ENCODE results near the gene STX4.
A peak's percentile ranks its signal among the peaks of the same experiment; 100 is the strongest.

The STX4 gene

DNA sequence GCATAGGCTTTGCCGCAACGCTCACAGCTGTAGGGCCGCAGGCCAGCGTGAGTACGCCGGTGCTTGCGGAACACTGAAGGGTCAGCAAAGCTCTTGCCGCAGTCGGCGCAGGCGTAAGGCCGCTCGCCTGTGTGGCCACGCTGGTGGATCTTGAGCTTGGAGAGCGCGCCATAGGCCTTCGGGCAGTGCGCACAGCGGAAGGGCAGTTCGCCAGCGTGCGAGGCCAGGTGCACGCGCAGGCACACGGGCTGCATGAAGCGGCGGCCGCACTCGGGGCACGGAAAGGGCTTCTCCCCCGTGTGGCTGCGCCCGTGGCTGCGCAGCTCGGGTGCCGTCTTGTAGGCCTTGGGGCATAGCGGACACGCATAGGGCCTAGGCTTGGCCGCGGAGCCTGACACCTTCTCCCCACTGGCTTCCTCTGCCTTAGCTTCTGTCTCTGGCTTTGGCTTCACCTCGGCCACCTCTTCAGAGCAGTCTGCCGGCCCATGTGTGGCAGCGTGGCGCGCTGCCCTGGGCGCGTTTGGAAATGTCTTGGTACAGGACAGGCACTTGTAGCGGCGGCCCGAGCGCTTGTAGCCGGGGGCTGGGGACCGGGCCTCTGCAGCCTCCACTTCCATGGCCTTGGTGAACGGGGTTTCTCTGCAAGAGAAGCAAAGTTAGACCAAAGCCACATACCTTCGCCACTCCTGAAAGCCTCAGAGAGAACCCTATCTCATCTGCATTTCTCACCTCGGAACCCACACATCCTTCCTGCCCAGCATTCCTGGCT lies 30.7 kb downstream of the STX4 start:
- DNase-seq (ENCODE audit: low read depth in 1 of 2, low spot score in 1 of 2) = no peak

DNA sequence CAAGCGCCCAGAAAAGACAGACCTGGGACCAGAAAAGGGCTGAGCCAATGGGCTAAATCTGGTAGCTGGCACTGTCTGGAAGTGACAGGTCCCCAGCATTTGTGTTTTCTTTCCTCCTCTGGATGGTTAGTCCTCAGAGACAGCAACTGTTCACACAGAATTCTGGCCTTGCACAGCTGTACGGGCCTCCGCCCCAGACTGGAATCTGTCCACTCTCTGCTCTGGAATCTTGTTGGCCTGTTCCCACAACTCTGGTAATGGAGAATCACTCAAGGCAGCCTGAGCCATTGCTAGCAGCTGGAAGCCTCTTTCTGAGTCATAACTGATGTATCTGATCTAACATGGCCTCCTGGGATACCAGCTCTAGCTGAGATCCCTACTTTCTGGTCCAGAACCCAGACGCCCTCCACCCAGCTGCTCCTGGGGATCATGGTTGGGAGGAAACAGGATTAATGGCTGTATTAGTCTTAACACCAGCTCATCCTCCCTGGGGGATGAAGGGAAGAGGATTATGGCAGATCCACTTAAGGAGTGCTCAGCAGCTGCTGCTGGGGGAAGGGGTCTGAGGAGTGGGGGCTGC lies 31.6 kb downstream of the STX4 start:
- DNase-seq (ENCODE audit: low read depth in 1 of 2, low spot score in 1 of 2) = no peak

DNA sequence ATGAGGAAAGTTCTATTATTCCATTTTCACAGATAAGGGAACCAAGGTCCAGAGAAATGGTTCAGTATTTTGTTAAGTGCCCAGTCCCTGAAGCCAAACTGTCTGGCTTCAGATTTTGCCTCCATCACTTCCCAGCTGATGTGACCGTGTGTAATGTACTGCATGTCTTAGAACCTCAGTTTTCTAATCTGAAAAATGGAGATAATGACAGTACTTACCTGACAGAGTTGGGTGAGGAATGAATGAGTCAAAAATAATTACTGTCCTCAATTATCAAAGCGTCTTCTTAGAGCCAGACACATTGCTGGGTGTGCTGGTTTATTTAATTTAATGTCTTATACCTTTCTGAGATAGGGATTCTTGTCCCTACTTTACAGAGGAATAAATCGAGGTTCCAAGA lies 34.0 kb downstream of the STX4 start:
- no peak for DNase-seq (ENCODE audit: low read depth in 1 of 2, low spot score in 1 of 2)

DNA sequence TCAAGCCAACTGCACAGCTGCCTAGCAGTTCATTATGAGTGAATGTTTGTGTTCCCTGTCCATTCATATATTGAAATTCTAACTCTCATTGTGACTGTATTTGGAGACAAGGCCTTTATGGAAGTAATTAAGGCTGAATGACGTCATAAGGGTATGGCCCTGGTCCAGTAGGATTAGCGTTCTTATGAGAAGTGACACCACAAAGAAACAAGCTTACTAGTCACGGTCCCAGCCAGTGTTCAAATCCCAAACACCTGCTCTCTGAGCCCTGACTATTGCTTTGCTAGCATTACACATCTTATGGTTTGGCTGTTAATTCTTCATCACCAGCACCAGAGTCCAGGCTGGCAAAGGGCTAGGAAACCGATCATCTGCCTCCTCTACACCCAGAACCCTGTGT lies 38.5 kb downstream of the STX4 start:
- no peak for DNase-seq (ENCODE audit: low read depth in 1 of 2, low spot score in 1 of 2)

DNA sequence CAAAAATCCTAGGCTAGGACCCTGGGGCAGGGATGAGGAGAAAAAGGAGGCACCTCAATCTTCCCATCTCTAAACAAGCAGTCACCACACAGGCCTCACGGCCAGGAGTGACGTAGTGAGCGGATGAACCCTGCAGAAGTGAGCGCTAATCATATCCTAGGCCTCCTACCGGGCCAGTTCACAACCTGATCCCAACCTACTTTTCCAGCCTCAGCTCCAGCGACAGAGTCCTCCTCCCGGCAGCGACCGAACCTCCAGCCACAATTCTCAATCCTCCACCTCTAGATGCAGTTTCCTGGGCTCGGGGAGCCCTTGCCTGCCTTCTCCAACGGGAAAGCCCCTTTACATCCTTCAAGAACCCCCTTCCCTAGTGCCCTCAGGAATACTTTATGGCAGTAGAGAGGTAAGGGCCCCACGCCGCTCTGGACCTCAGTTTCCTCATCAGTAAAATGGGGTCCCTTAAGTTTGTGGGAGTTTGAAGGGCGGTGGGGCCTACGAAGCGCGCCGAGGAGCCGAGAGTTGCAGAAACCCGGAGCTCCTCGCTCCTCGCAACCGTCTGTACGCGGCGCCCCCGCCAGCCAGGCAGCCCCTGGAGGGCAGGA lies 39.3 kb downstream of the STX4 start:
- peak in 1 of 2 donors; percentile 14 for DNase-seq (ENCODE audit: low read depth in 1 of 2, low spot score in 1 of 2)

DNA sequence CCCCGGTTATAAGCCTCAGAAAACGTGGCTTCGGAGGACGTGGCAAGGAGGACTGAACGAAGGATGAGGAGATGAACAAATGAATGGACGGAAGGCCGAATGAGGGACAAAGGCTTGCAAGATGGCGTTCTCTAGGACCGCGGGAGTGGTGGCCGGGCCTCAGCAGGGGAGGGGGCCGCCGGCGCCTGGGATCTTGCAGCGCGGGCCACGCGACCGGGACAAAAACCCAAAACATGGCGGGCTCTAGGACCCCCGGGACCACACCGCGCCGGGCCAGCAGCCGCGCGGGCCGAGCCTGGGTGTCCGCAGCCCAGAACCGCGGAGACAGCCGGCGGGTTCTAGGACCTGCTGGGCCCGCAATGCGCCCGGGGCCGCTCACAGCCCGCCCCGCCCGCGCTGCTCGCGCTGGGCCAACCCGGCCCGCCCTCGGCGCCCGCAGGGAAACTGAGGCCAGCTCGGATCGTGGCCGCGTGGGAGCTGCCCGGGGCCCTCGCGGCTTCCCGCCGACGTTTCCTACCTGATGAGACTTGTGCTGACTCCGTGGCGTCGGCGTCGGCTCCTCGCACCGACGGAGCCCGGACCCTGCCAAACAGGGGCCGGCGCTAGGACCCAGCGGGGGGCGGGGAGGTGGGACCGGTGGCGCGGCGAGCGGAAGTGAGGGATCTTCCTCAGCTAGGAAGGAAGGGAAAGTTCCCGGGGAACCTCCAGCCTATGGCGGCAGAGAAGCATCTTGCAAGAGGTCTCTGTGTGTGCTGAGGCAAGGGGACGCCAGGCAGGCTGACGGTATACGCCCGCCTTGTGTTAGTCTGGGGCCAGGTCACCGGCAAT lies 40.0 kb downstream of the STX4 start:
- peak; percentile 71 to 84 for DNase-seq (ENCODE audit: low read depth in 1 of 2, low spot score in 1 of 2)

DNA sequence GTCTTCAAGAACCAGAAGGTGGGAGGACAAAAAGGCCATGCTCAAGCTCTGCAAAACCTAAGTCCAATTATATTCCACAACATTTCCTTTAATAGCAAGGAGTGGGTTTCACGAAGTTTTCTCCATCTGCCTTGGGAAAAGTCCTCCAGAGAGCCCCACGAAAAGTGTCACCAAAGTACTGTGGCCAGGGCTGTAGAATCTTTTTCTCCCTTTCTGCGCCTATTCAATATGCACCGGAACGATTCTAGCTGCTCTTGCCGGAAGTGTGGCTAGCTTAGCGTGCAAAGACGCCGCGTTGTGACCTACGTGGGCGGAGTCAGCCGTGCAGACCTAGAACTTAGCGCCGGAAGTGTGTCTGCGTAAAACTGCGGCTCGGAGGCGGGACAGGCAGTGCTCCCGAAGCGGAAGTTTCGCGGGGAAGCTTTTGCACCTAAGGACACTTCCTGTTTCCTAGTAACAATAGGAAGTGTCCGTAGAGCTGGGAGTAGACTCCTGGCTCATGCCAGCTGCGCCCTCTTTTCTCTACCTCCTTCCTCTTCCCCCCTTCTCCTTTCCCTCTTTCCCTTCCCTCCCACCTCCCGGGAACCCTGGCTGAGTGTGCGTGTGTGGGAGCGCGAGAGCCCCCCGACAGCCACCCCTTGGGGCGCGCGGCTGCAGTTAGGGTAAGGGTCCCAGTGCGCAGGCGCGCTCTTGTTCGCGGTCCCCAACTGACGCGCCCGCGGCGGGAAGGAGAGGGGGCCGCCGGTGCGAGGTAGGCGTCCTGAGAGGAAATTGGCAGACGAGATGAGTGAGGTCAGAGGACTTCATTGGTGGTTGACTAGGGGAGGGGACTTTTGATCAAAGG lies 40.8 kb downstream of the STX4 start, which contains the start of the genes ZNF646 and ZNF668:
TSS of gene ZNF646 (plus strand) at position 453 of the 844 bp plus-strand sequence. CDS start 1,903 bp downstream, outside the sequence.
TSS of gene ZNF668 (minus strand) at position 271 of the 844 bp plus-strand sequence. CDS start 9,781 bp downstream, outside the sequence.
- DNase-seq (ENCODE audit: low read depth in 1 of 2, low spot score in 1 of 2) = peak; percentile 88 to 97

DNA sequence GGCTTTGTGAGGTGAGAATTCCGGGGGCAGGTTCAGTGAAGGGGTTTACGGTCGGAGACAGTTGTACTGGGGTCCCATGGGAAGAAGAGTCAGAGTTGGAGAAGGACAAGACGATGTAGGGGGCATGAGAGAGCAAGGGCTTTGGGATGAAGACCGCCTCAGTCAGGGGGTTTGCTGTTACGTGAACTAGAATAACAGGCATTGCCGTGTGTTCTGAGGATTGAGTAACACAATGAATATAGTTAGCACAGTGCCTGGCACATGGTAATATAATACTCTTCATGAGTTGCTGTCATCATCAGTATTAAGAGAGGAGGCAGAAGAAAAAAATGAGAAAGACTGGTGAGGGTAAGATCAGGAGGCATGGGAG lies 41.4 kb downstream of the STX4 start:
- DNase-seq (ENCODE audit: low read depth in 1 of 2, low spot score in 1 of 2) = no peak

DNA sequence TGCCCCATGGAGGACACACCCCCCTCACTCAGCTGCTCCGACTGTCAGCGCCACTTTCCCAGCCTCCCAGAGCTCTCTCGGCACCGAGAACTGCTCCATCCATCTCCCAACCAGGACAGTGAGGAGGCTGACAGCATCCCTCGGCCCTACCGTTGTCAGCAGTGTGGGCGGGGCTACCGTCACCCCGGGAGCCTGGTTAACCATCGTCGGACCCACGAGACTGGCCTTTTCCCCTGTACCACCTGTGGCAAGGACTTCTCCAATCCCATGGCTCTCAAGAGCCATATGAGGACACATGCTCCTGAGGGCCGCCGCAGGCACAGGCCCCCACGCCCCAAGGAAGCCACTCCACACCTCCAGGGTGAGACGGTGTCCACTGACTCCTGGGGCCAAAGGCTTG lies 43.0 kb downstream of the STX4 start:
- DNase-seq (ENCODE audit: low read depth in 1 of 2, low spot score in 1 of 2) = no peak

DNA sequence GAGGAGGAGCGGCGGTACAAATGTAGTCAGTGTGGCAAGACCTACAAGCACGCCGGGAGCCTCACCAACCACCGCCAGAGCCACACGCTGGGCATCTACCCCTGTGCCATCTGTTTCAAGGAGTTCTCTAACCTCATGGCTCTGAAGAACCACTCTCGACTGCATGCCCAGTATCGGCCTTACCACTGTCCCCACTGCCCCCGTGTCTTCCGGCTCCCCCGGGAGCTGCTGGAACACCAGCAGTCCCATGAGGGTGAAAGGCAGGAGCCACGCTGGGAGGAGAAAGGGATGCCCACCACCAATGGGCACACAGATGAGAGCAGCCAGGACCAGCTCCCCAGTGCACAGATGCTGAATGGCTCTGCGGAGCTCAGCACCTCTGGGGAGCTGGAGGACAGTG lies 43.7 kb downstream of the STX4 start:
- no peak for DNase-seq (ENCODE audit: low read depth in 1 of 2, low spot score in 1 of 2)

DNA sequence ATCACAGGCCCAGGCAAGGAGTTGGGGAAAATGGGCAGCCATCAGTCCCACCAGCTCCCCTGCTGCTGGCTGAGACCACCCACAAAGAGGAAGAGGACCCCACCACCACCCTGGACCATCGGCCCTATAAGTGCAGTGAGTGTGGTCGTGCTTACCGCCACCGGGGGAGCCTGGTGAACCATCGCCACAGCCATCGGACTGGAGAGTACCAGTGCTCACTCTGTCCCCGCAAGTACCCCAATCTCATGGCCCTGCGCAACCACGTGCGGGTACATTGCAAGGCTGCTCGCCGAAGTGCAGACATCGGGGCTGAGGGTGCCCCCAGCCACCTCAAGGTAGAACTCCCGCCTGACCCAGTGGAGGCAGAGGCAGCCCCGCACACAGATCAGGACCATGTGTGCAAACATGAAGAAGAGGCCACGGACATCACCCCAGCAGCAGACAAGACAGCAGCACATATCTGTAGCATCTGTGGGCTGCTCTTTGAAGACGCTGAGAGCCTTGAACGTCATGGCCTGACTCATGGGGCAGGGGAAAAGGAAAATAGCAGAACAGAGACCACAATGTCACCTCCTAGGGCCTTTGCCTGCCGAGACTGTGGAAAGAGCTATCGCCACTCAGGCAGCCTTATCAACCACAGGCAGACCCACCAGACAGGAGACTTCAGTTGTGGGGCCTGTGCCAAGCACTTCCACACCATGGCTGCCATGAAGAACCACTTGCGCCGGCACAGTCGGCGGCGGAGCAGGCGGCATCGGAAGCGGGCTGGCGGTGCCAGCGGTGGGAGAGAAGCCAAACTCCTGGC lies 44.4 kb downstream of the STX4 start:
- no peak for DNase-seq (ENCODE audit: low read depth in 1 of 2, low spot score in 1 of 2)

DNA sequence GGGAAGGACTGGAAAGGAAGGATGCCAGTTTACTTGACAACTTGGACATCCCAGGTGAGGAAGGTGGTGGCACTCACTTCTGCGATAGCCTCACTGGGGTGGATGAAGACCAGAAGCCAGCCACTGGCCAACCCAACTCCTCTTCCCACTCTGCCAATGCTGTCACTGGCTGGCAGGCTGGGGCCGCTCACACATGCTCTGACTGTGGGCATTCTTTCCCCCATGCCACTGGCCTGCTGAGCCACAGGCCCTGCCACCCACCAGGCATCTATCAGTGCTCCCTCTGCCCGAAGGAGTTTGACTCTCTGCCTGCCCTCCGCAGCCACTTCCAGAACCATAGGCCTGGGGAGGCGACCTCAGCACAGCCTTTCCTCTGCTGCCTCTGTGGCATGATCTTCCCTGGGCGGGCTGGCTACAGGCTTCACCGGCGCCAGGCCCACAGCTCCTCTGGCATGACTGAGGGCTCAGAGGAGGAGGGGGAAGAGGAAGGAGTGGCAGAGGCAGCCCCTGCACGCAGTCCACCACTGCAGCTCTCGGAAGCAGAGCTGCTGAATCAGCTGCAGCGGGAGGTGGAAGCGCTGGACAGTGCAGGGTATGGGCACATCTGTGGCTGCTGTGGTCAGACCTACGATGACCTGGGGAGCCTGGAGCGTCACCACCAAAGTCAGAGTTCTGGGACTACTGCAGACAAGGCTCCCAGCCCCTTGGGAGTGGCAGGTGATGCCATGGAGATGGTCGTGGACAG lies 45.4 kb downstream of the STX4 start:
- DNase-seq (ENCODE audit: low read depth in 1 of 2, low spot score in 1 of 2) = no peak

DNA sequence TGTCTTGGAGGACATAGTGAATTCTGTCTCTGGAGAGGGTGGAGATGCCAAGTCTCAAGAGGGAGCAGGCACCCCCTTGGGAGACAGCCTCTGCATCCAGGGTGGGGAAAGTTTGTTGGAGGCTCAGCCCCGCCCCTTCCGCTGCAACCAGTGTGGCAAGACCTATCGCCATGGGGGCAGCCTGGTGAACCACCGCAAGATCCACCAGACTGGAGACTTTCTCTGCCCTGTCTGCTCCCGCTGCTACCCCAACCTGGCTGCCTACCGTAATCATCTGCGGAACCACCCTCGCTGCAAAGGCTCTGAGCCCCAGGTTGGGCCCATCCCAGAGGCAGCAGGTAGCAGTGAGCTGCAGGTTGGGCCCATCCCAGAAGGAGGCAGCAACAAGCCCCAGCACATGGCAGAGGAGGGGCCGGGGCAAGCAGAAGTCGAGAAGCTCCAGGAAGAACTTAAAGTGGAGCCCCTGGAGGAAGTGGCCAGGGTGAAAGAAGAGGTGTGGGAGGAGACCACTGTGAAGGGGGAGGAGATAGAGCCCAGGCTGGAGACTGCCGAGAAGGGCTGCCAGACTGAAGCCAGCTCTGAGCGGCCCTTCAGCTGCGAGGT lies 46.1 kb downstream of the STX4 start:
- DNase-seq (ENCODE audit: low read depth in 1 of 2, low spot score in 1 of 2) = no peak

DNA sequence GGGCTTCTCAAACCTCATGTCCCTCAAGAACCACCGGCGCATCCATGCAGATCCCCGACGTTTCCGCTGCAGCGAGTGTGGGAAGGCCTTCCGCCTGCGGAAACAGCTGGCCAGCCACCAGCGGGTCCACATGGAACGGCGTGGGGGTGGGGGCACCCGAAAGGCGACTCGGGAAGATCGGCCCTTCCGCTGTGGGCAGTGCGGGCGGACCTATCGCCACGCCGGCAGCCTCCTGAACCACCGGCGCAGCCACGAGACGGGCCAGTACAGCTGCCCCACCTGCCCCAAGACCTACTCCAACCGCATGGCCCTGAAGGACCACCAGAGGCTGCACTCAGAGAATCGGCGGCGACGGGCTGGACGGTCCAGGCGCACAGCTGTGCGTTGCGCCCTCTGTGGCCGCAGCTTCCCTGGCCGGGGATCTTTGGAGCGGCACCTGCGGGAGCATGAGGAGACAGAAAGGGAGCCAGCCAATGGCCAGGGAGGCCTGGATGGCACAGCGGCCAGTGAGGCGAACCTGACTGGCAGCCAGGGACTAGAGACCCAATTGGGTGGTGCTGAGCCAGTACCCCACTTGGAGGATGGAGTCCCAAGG lies 46.8 kb downstream of the STX4 start:
- no peak for DNase-seq (ENCODE audit: low read depth in 1 of 2, low spot score in 1 of 2)

DNA sequence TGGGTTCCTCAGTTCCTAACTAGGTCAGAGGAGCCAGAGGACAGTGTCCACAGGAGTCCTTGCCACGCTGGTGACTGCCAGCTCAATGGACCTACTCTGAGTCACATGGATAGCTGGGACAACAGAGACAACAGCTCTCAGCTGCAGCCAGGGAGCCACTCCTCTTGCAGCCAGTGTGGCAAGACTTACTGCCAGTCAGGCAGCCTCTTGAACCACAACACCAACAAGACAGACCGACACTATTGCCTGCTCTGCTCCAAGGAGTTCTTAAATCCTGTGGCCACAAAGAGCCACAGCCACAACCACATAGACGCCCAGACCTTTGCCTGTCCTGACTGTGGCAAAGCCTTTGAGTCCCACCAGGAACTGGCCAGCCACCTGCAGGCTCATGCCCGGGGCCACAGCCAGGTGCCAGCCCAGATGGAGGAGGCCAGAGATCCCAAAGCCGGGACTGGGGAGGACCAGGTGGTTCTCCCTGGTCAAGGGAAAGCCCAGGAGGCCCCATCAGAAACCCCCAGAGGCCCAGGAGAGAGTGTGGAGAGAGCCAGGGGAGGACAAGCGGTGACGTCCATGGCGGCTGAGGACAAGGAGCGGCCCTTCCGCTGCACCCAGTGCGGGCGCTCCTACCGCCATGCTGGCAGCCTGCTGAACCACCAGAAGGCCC lies 47.5 kb downstream of the STX4 start:
- no peak for DNase-seq (ENCODE audit: low read depth in 1 of 2, low spot score in 1 of 2)

DNA sequence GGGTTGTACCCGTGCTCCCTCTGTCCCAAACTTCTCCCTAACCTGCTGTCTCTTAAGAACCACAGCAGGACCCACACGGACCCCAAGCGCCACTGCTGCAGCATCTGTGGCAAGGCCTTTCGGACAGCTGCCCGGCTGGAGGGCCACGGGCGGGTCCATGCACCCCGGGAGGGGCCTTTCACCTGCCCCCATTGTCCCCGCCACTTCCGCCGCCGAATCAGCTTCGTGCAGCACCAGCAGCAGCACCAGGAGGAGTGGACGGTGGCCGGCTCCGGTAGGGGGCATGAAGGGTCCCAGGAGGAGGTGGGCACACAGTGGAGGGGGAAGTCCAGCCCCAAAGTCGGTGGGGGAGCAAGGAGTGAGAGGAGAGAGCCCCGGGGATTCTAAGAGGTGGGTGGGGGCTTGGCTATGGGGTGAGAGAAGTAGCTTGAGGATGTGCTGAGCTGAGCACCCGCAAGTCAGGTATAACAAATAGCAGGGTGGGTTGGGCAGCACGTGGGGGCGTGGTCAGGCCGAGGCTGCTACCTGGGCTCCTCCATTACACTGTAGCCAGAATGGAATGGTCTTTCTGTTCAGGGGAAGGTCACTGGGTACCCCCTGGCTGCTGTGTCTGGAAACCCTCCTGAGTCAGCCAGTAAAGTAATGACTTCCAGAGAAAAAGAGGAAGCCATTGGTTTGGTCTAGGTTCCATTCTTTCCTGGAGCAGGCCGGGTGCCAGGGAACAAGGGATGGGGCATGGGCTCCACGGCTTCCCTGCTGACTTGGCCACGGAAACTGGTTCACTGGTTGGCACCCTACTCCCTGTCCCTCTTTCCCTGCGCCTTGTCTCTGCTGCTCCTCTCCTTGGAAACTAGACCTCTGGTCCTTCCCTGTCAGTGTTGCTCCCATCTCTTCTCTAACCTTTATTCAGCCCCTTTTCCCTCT lies 48.3 kb downstream of the STX4 start:
- DNase-seq (ENCODE audit: low read depth in 1 of 2, low spot score in 1 of 2) = no peak

Data from activated CD4-positive, alpha-beta T cell treated with anti-CD3 and anti-CD28 coated beads, Interleukin-2, amount 50 U/mL, for 24 hours (primary cell).